KBM-7 (cell line): ENCODE data around the gene TRABD2B.
A peak's percentile ranks its signal among the peaks of the same experiment; 100 is the strongest.

Source experiments
- DNase-seq: peaks from one replicate; pipeline ENCODE4 v3.0.0-alpha.2; 2015
- in situ Hi-C: fragments of 300-500 bp; cut with MboI; formaldehyde crosslinking; loops from 2 replicates; pipeline ENCODE4 v1.14.3; 2020; ENCODE audit warnings: low sequenced_read_pairs, low pct_unique_long_range_greater_than_20kb, mixed read lengths

TRABD2B gene

DNA sequence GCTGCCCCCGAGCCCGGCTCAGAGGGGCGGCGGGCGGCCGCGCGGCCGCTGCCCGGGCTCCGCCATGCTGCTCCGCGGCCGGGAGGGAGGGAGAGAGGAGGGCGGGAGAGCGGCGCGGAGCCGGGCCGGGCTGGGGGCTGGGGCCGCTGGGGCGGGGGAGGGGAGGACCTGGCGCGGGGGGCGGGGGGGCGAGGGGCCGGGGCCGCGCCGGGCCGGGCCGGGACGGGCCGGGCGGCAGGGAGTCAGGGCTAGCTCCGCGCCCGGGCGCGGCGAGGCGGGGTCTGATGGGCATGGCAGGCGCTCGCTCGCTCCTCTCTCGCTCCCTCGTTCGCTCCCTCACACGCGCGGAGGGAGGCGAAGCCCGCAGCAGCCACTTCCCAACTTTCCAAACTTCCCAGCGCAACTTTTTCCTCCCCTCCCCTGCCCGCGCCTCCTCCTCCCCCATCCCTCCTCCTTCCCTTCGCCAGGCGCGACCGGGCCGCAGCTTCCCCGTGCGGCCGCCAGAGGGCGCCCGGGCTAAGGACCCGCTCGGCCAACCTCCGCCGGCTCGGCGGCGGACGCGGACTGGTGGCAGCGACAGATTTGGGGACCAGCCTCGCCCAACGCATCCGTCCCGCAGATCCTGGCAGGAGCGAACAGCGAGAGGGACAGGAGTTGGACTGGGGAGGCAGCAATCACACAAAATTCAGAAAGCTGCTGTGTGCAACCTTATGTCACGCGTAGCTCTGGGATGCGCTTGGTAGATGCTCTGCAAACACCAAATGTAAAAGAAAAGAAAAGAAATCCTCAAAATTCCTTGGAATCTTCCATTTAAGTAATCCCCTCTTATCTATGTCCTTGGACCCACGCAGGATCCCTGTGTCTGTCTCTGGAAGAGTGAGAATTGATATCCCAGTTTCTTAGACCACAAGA is at the start of gene TRABD2B:
Gene TRABD2B (minus strand): TSS at position 97 of the 912 bp plus-strand sequence.
- in situ Hi-C loops: no loop called here
- DNase-seq: peak; percentile 69

- no peak for DNase-seq
- in situ Hi-C loops: no loop called here
Observed at GRCh38 chr1:48044311-48044710, 47.1 kb upstream of the TRABD2B start.

GRCh38 chr1:48043622-48044021 is 46.4 kb upstream of the TRABD2B start:
- in situ Hi-C loops: no loop called here
- DNase-seq: no peak

DNA sequence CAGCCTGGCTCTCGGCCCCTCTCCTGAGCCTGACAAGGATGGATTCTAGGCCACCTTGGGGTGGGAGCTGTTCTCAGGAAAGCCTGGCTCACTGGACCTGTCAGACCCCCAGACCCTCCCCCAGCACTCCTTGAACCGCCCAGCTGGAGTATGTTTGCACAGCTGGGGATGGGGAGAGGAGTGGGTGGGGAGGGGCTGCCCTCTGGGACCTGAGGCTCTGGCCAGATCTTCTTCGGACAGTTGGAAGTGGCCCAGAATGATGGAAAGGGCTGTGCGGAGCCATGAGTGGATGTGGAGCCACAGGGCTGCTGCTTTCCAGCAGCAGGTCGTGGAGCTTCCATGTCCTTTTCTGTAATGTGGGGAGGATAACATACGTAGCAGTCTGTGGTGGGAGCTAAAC is 43.0 kb upstream of the TRABD2B start:
- in situ Hi-C loops: no loop called here
- DNase-seq: no peak

DNA sequence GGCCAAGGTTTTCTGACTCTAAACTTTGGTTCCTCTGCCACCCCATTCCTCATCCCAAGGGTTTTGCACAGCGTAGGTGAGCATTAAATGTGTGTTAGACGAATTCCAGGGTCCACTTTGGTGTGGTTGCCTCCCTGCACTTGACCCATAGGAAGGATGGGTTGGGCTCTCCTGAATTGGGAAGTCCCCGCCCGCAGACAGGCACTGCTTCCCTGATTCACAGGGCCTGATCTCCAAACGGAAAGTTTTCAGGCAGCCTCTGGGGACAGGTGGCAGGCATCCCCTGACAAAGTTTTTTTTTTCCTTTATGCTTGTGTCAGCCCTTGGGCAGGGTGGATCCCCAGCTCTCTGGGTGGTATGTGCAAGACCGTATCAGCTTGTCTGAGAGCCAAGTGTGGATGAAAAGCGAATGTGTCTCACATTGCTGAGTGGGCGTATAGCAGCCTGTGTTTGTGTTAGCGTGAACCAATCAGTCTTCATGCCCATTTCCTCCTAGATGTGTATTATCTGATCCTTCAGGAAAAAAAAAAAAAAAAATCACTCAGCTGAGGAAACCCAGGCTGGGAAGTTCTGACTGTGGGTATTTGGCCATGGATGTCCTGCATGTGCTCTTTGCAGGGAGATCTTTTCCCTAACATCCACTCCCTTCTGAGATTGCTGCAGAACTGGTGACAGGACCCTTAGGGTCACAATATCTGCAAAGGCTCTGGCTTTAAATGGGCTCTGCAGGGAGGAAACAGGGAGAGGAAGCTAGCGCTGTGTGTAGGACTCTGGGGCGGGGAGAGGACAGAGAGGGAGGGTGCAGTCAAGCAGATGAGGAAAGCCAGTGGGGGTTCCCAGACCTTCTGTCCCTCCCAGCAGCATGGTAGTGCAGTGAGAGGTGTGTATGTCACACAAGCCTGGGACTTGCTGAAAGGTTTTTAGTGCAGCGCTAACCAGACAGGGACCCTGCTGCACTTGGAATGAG is 42.2 kb upstream of the TRABD2B start:
- in situ Hi-C loops: no loop called here
- no peak for DNase-seq

GRCh38 chr1:48038270-48038767 is 41.1 kb upstream of the TRABD2B start:
- in situ Hi-C loops: no loop called here
- DNase-seq: no peak

GRCh38 chr1:48036710-48037355 is 39.6 kb upstream of the TRABD2B start:
- DNase-seq: no peak
- in situ Hi-C loops: no loop called here

GRCh38 chr1:48035371-48036141 is 38.4 kb upstream of the TRABD2B start:
- in situ Hi-C loops: no loop called here
- no peak for DNase-seq

GRCh38 chr1:48033495-48034045 is 36.4 kb upstream of the TRABD2B start:
- no peak for DNase-seq
- in situ Hi-C loops: no loop called here

GRCh38 chr1:48031676-48032075 is 34.5 kb upstream of the TRABD2B start:
- in situ Hi-C loops: no loop called here
- no peak for DNase-seq

GRCh38 chr1:48030696-48031365 is 33.6 kb upstream of the TRABD2B start:
- in situ Hi-C loops: no loop called here
- no peak for DNase-seq

DNA sequence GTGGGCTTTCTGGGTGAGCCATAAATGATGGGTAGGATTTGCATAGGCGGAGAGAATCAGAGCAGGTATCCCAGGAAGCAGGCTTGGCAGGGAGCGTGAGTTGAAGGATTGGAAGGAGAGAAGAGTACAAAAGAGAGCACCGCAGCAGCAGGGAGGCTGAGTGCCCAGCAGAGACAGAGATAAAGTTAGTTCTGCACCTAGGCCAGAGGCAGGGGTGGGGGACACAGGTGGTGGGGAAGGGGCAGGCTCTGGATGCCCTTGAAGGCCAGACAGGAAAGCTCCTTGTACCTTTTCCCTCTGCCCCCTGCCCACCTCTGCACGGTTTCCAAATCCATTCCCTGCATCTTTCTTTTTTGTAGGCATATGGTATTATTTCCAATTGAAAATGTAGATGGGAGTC is 33.0 kb upstream of the TRABD2B start:
- in situ Hi-C loops: no loop called here
- no peak for DNase-seq

GRCh38 chr1:48028218-48029069 is 31.3 kb upstream of the TRABD2B start:
- no peak for DNase-seq
- in situ Hi-C loops: no loop called here

DNA sequence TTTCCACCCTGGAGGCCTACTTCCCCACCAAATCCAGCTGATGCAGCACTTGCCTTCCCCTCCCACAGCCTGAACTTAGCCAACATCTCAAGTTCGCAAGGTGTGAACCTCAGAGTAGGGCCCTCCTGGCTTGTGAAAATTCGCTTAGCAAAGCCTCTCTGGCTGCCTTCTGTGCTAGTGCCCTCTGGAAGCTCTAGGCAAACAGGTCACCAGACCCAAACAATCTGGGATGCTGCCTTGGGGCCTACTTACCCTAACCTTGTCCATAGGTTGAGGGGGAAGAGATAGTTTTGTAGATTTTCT is 30.3 kb upstream of the TRABD2B start:
- DNase-seq: no peak
- in situ Hi-C loops: no loop called here

DNA sequence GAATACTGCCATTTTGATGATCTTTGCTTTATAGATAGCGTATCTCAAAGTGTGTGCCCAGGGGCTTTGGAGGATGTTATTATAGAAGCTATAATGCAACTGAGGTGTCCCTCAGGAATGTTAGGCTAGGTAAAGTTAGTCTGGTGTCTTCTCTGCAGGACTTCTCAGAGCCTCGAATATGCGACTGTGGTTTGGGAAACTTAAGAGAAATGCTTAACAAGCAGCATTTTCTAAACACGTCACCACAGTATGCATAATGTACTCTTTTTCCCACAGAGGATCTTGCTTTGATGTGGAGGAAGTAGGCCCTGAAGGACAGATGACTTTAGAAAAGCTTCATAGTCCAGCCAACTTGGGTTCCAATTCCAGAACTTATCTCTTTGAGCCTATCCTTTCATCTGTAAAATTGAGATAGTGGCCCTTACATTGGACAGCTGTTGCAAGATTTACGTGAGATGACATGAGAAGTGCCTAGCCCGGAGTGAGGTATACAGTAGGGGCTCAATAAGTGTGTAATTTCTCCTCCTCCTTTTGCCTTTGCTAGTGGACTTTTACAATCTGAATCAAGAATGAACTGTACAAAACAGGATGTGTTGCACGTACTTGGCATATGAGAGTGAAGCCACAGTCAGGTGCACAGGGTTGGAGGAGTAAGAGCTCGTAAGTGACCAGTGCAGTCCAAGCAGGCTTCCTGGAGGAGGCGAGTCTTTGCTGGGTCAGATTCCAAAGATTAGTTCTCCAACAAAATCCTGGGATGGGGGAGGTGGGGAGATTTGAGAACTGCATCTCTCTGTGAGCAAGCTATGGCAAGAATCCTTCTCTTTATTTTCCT is 29.7 kb upstream of the TRABD2B start:
- in situ Hi-C loops: no loop called here
- DNase-seq: no peak

GRCh38 chr1:48026275-48026674 is 29.1 kb upstream of the TRABD2B start:
- DNase-seq: no peak
- in situ Hi-C loops: no loop called here
